ENCODE data around the gene BAZ1A.
"Not testable (repeated sequence)": the region's sequence is repeated elsewhere in the genome, so short reads cannot be mapped to it uniquely, and the experiment has no call there.

Gene BAZ1A

GRCh38 chr14:34750233-34750632, 124.9 kb downstream of the BAZ1A start:
- no peak overlapping the region for H3K27ac ChIP-seq

DNA sequence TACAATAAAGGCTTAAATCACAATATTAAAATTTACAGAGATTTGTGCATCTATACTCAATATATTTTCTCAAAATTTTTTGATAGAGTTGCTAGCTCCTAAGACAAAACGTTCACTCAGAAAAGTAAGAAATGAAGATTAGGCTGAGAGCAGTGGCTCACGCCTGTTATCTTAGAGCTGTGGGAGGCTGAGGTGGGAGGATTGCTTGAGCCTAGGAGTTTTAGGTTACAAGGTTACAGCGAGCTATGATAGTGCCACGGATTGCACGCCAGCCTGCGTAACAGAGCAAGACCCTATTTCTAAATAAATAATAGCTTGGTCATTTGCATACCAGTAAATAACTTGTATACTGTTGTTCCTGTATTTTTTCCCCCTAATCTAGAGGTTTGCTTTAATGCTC, 125.8 kb downstream of the BAZ1A start:
- H3K4me1 ChIP-seq (ENCODE audit: control insufficient read depth in 1 of 2, insufficient read depth in 1 of 2, low read depth in 1 of 2, low read length in 1 of 2) = no peaks in the 10 kb centered on the region
- H3K27me3 ChIP-seq = no peaks in the 10 kb centered on the region
- no peaks in the 10 kb centered on the region for H3K9me3 ChIP-seq
- H3K27ac ChIP-seq = no peak overlapping the region
- no peak overlapping the region for H3K4me3 ChIP-seq (ENCODE audit: low read depth in 1 of 2, low read length in 1 of 2)
- TF ChIP-seq, protein P1, sequence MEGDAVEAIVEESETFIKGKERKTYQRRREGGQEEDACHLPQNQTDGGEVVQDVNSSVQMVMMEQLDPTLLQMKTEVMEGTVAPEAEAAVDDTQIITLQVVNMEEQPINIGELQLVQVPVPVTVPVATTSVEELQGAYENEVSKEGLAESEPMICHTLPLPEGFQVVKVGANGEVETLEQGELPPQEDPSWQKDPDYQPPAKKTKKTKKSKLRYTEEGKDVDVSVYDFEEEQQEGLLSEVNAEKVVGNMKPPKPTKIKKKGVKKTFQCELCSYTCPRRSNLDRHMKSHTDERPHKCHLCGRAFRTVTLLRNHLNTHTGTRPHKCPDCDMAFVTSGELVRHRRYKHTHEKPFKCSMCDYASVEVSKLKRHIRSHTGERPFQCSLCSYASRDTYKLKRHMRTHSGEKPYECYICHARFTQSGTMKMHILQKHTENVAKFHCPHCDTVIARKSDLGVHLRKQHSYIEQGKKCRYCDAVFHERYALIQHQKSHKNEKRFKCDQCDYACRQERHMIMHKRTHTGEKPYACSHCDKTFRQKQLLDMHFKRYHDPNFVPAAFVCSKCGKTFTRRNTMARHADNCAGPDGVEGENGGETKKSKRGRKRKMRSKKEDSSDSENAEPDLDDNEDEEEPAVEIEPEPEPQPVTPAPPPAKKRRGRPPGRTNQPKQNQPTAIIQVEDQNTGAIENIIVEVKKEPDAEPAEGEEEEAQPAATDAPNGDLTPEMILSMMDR (IDR thresholded peaks at IDR 0.05) = no peak
- H3K36me3 ChIP-seq = peaks cover 43% of the 10 kb centered on the region

More at GRCh38 chr14:34750233-34750632, 124.9 kb downstream of the BAZ1A start:
- no peaks in the 10 kb centered on the region for H3K9me3 ChIP-seq
- H3K36me3 ChIP-seq = peaks cover 51% of the 10 kb centered on the region
- H3K27me3 ChIP-seq = no peaks in the 10 kb centered on the region
- TF ChIP-seq, protein P1 (IDR thresholded peaks at IDR 0.05) = no peak
- no peaks in the 10 kb centered on the region for H3K4me1 ChIP-seq (ENCODE audit: control insufficient read depth in 1 of 2, insufficient read depth in 1 of 2, low read depth in 1 of 2, low read length in 1 of 2)
- H3K4me3 ChIP-seq (ENCODE audit: low read depth in 1 of 2, low read length in 1 of 2) = no peak overlapping the region

- H3K4me1 ChIP-seq (ENCODE audit: control insufficient read depth in 1 of 2, insufficient read depth in 1 of 2, low read depth in 1 of 2, low read length in 1 of 2) = peaks cover 4 to 8% of the 10 kb centered on the region in 2 experiments
- H3K36me3 ChIP-seq = no peaks in the 10 kb centered on the region
- H3K27me3 ChIP-seq = no peaks in the 10 kb centered on the region
- H3K9me3 ChIP-seq = no peaks in the 10 kb centered on the region
- TF ChIP-seq, protein P1 (IDR thresholded peaks at IDR 0.05) = no peak
- no peak overlapping the region for H3K27ac ChIP-seq
- H3K4me3 ChIP-seq (ENCODE audit: low read depth in 1 of 2, low read length in 1 of 2) = no peak overlapping the region
These were observed 132.7 kb downstream of the BAZ1A start for GRCh38 chr14:34742270-34743115.

GRCh38 chr14:34741840-34742239, 133.3 kb downstream of the BAZ1A start:
- Histone ChIP-seq H3K9me3 (no peaks in the 10 kb centered on the region), H3K27me3 (no peaks in the 10 kb centered on the region), H3K4me1 (ENCODE audit: control insufficient read depth in 1 of 2, insufficient read depth in 1 of 2, low read depth in 1 of 2, low read length in 1 of 2) (peaks cover 4 to 8% of the 10 kb centered on the region in 2 experiments), H3K36me3 (no peaks in the 10 kb centered on the region), H3K27ac (no peak overlapping the region), H3K4me3 (ENCODE audit: low read depth in 1 of 2, low read length in 1 of 2) (no peak overlapping the region)
- TF ChIP-seq, protein P1 (IDR thresholded peaks at IDR 0.05) = no peak

GRCh38 chr14:34740139-34740538, 135.0 kb downstream of the BAZ1A start:
- H3K9me3 ChIP-seq; H3K4me1 ChIP-seq (ENCODE audit: control insufficient read depth in 1 of 2, insufficient read depth in 1 of 2, low read depth in 1 of 2, low read length in 1 of 2); H3K27me3 ChIP-seq; H3K27ac ChIP-seq; H3K36me3 ChIP-seq; H3K4me3 ChIP-seq (ENCODE audit: low read depth in 1 of 2, low read length in 1 of 2): not testable (repeated sequence)

- H3K9me3 ChIP-seq; H3K27me3 ChIP-seq; H3K27ac ChIP-seq; H3K4me3 ChIP-seq (ENCODE audit: low read depth in 1 of 2, low read length in 1 of 2); H3K4me1 ChIP-seq (ENCODE audit: control insufficient read depth in 1 of 2, insufficient read depth in 1 of 2, low read depth in 1 of 2, low read length in 1 of 2); H3K36me3 ChIP-seq: not testable (repeated sequence)
These were observed 138.1 kb downstream of the BAZ1A start for GRCh38 chr14:34737079-34737478.

Measured in neutrophil (primary cell).